ENCODE measurements around the gene SLC22A1. TPM values are rescaled to one million over a fixed set of nuclear protein-coding genes. Genes with fewer than 3 reads are reported as not detected.

Gene SLC22A1
- total RNA-seq, 1 donor from 2014 or later = 0.17 TPM

GRCh38 chr6:160177220-160177619 is 55.6 kb downstream of the SLC22A1 start:
- DNase-seq = no peak

DNA sequence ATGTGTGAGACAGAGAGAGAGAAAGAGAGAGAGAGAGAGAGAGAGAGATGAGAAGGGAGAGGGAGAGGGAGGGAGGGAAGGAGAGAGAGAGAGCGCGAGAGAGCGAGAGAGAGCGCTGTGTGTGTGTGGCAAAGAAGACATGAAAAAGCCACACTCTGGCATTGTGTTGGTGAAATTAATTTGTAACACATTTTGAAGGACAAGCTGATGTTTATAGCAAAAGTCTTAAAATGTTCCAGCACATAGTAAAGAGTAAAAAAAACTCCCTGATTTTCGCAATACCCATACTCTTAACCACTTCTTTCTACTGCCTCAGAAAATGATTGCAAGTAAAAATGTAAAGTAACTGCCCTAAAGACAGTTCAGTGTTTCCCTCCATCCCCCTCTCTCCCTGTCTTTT is 56.7 kb downstream of the SLC22A1 start:
- no peak for DNase-seq

GRCh38 chr6:160180706-160181105 is 59.1 kb downstream of the SLC22A1 start:
- no peak for DNase-seq

GRCh38 chr6:160188773-160189172 is 67.2 kb downstream of the SLC22A1 start:
- no peak for DNase-seq

DNA sequence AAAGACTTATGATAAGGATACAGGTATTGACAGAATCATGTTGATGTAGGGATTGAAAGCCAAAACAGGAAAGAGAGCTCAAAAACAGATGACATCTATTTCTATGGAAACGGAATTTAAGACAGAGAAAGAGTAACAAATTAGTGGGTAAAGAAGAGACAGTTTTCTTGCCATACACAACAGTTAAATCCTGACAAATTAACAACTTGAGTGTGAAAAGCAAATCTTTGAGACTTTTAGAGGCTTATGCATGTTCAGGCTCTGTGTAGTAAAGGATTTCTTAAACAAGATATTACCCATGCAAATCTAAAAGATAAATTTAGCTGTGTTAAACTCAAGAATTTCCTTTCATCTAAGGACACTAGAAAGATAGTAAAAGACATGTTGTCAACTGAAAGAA is 68.5 kb downstream of the SLC22A1 start:
- DNase-seq = no peak

DNA sequence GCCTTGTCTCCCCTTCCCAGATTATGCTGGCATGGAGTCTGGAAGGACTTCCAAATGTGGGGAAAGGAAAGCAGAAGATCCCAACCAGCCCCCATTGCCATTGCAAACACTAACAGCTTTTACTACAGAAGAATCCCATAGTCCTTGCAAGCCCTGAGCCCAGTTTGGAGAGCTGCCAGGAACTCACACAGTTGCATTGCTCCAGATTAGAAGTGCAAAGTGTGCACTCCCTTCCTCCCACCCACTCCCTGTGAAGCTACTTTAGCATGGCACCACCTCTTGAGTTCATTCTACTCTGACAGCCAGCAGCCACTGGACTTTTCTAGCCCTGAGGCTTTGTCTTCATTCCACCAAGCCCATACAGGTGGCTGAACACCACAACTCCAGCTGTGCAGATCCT is 69.4 kb downstream of the SLC22A1 start:
- no peak for DNase-seq

GRCh38 chr6:160192840-160193239 is 71.2 kb downstream of the SLC22A1 start:
- no peak for DNase-seq

DNA sequence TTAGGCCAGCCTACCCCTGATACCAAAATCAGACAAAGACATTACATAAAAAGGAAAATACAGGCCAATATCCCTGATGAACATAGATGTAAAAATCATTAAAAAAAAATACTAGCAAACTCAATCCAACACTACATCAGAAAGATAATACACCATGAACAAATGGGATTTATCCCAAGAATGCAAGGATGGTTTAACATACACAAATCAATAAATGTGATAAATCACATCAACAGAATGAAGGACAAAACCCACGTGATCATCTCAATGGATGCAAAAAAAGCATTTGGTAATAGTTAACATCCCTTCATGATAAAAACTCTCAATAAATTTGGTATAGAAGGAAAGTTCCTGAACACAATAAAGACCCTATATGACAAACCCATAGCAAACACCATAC is 73.2 kb downstream of the SLC22A1 start:
- no peak for DNase-seq

DNA sequence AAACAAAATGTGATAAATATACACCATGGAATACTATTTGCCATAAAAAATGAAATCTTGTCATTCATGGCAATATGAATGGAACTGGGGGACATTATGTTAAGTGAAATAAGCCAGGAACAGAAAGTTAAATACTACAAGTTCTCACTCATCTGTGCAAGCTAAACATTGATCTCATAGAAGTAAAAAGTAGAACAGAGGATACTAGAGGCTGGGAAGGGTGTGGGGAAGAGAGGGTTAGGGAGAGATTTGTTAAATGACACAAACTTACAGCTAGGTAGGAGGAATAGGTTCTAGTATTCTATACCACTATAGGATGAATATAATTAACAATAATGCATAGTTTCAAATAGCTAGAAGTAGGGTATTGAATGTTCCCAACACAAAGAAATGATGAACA is 76.0 kb downstream of the SLC22A1 start:
- DNase-seq = no peak

DNA sequence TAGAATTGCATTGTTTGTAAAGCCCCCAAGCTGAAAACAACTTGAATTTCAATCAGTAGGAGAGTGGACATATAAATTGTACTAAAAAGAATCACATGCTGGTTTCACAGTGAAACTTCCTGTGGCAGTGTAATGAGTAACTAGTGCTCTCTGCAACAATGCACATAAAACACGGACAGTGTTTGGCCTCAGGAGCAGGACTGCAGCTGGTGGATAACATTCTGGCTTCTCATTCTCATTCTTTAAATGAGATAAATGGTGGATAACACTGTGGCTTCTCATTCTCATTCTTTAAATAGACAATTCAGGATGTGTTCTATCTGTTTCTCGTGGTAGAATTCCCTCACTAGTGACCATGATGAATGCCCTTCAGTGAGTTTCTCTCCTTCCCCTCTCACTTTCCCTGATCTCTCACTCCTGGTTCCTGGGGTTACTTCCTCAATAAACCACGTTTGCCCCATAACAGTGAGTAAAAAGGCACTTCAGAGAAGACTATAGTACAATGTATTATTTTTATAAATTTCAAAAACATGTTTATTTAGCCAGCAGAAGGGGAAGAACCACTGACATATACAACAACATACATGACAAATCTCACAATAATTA is 77.1 kb downstream of the SLC22A1 start:
- DNase-seq = no peak

DNA sequence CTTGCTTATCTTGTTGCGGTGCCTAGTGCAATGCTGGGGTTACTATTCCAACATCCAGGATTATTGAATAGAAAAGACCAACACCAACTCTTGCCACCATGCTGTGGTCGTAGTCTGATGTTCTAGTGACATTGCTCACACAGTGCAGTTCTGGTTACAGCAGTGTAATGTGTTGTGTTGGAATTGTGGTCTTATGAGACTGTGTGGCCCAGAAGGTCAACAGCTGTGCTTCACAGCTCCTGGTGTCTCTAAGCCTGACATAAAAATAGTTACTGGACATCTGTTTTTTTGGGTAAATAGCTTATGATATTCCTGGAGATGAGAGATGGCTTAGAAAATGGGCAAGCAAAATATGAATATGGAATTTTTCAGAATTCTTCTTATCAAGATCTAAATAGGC is 79.4 kb downstream of the SLC22A1 start:
- DNase-seq = no peak

GRCh38 chr6:160202411-160202810 is 80.8 kb downstream of the SLC22A1 start:
- no peak for DNase-seq

- DNase-seq = no peak
Measured at GRCh38 chr6:160203076-160203475, 81.5 kb downstream of the SLC22A1 start.

DNA sequence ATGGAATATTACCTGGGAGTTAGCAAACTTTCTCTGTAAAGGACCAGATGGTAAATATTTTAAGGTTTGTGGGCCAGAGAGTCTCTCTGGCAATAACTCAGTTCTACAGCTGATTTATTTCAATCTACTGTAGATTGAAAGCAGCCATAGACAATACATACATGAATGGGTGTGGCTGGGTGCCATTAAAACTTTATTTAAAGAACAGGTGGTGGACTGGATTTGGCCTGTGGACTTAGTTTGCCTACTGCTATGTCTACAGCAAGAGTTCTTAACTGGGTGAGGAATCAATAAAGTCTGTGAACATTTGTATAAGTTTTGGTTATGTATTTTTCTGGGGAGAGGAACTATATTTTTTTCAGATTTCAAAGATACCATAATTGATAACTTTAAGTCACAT is 81.9 kb downstream of the SLC22A1 start:
- no peak for DNase-seq

- DNase-seq = no peak
Measured at GRCh38 chr6:160203953-160204352, 82.3 kb downstream of the SLC22A1 start.

GRCh38 chr6:160204710-160205109 is 83.1 kb downstream of the SLC22A1 start:
- no peak for DNase-seq

- no peak for DNase-seq
Measured at GRCh38 chr6:160207618-160208017, 86.0 kb downstream of the SLC22A1 start.

Other genes with a start within 250 kb of the SLC22A1 start
- not detected in 2 replicates for gene MAS1, start 230.8 kb upstream of the SLC22A1 start, total RNA-seq
- gene IGF2R, start 152.7 kb upstream of the SLC22A1 start, total RNA-seq = 120 and 153 TPM in 2 replicates
- not detected in 2 replicates for gene SLC22A2, start 137.0 kb downstream of the SLC22A1 start, total RNA-seq
- gene SLC22A3, start 226.6 kb downstream of the SLC22A1 start, total RNA-seq = under 0.01 TPM in 1 of 2 replicates, not detected in the other

Measured in dermis blood vessel endothelial cell (primary cell).